Measurements from ENCODE around the gene TRIM25.
"Not testable (repeated sequence)": the region's sequence is repeated elsewhere in the genome, so short reads cannot be mapped to it uniquely, and the experiment has no call there.

TRIM25 gene, protein sequence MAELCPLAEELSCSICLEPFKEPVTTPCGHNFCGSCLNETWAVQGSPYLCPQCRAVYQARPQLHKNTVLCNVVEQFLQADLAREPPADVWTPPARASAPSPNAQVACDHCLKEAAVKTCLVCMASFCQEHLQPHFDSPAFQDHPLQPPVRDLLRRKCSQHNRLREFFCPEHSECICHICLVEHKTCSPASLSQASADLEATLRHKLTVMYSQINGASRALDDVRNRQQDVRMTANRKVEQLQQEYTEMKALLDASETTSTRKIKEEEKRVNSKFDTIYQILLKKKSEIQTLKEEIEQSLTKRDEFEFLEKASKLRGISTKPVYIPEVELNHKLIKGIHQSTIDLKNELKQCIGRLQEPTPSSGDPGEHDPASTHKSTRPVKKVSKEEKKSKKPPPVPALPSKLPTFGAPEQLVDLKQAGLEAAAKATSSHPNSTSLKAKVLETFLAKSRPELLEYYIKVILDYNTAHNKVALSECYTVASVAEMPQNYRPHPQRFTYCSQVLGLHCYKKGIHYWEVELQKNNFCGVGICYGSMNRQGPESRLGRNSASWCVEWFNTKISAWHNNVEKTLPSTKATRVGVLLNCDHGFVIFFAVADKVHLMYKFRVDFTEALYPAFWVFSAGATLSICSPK

DNA sequence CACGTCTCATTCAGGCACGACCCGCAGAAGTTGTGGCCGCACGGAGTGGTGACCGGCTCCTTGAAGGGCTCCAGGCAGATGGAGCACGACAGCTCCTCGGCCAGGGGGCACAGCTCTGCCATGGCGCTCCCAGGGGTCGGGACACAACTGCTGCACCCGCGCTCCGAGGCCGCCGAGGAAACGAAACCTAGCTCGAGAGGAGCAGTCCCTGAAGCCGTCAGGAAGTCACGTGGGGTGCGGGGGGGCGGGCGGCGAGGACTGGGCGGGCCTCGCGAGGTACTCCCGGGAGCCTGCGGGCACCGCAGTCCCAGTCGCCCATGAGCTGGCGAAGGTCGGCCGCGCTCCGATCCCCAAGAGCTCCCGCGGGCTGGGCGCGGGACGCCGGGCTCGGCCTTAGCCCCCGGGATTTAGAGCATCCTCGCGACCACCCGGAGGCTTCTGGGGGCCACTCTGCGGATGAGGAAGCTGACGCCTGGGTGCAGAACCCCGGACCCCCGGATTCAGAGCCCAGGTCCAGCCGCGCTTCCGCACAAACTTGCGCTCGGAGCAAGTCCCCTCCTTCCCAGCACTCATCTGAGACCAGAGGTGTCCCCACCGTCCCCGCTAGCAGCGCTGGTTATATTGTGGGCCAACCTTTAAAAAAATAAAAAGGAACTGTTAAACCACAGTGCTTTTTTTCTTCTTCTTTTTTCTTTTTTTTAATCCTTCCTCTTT is at the start of gene TRIM25:
TRIM25 (minus strand) TSS at position 183 of the 714 bp plus-strand sequence; CDS start at position 122, 61 bp downstream.
- DNase-seq: peak; percentile 92

DNA sequence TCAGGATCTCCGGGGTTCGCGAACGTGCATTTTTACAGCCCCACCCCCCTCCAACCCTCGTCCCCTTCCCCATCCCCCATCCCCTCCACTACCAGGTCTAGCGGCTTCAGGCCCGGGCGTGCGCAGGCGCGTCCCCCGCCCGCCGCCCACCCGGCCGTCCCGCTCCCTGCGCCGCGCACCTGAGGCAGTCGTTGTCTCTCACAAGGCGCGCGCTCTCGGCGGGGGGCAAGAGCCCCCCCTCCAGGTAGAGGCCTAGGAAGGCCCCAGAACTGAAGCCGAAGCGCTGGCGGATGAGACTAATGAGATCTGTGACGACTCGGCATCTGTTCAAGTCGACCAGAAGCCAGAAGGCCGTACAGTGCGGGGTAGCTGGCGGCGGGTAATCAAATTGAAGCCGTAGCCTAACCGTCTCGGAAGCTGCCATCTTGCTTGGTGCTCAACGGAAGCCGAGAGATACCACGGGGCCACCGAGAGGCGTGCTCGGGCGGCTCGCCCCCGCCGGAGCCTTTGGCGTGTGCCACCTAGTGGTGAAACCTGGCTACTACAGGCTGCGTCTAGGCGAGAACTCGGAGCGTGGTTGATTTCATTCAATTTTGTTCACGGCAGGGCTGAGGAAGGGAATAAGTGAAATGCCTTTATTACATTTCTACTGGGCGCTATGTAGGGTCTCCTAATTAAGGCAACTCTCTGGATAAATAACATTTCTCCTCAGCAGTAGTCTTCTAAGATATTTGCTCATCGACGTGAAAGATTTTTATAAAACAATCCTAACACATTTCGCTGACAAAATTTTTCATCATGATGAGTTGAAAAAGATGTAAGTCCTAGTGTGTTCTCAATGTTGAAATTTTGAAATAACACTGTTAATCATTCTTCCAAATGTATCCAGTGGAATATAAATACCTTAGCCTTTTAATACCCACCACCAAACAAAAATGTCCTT is 47.0 kb upstream of the TRIM25 start, which contains the start of gene COIL:
COIL (minus strand) TSS at position 455 of the 943 bp plus-strand sequence; CDS start at position 424, 31 bp downstream.
- DNase-seq: peak; percentile 96

DNA sequence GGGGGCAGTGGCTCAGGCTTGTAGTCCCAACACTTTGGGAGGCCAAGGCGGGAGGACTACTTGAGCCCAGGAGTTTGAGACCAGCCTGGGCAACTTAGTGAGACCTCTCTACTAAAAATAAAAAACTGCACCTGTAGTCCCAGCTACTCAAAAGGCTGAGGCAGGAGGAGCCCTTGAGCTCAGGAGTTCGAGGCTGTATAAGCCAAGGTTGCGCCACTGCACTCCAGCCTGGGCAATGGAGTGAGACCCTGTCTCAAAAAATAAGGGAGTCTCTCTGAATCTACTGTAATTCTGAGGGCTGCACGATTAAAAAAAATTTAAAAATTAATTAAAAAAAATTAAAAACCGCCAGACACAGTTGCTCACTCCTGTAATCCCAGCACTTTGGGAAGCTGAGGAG is 43.1 kb upstream of the TRIM25 start:
- DNase-seq: no peak

DNA sequence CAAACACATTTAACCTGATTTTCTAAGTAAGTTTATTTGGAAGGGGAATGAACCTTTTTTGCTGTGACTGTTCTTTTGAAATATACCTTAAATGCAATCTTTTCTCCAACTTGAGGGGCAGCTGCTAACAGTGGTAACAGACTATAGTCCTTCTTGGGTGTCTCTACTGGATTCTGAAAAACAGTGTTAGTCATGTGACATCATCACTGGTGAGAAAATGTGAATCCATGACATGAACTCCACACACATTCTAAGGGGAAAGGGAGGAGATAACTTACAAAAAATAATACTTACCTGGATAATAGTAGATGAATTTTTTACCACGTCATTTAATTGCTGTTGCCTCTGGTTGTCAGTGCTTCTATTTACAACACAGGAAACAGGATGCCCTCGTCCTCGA is 35.7 kb upstream of the TRIM25 start:
- DNase-seq: no peak

DNA sequence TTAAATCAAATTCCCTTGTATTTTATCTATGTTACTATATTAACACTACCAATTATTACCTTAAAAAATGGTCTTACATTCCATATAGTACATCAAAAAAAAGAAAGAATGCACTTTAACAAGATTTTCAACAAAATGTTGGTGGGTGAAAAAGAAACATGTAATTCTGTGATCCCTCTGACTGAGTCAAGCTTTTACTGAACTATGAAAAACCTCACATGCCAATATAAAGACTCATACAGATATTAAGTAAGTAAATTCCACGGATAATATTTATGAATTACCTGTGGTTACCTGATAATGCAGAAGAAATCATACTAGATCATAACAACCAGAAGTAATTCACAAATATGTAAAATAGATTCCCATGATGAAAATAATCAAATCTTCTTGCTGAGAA is 34.6 kb upstream of the TRIM25 start:
- no peak for DNase-seq

DNA sequence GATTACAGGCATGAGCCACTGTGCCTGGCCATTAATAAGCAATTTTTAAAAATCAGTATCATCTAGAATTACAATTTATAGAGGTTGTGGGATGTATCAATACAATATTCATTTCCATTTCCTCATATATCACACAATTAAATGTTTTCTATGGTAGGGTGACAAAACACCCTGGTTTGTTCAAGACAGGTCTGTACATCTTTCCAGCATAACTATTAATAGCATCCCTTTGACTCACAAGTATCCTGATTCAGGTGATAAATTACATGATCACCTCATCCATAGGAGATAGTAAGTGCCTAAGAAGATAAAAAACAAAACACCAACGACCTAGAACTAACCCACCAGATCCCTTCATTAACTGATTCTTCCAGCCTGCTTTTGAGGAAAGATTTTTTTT is 33.9 kb upstream of the TRIM25 start:
- no peak for DNase-seq

DNA sequence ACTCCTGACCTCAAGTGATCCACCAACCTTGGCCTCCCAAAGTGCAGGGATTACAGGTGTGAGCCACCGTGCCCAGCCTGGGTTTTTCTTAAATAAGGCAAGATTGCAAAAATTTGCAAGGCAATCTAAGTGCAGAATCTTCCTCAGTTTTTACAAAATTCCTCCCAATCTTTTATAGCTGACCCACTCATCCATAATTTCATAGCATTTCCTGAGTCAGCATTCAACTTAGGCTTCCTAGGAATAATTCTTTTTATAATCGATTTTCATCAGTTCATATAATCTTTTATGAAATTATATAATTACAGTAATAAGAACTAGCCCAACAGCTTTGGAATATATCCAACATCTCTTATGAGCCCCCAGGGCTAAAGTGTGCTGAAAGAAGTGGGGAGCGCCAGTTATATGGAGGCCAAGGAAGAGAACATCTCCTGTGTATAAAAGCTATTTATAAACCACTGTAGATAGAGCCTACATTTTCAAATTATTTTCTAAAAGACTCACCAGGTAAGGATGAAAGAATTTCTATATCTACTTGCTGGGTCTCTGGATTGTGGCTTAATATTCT is 32.2 kb upstream of the TRIM25 start:
- no peak for DNase-seq

DNA sequence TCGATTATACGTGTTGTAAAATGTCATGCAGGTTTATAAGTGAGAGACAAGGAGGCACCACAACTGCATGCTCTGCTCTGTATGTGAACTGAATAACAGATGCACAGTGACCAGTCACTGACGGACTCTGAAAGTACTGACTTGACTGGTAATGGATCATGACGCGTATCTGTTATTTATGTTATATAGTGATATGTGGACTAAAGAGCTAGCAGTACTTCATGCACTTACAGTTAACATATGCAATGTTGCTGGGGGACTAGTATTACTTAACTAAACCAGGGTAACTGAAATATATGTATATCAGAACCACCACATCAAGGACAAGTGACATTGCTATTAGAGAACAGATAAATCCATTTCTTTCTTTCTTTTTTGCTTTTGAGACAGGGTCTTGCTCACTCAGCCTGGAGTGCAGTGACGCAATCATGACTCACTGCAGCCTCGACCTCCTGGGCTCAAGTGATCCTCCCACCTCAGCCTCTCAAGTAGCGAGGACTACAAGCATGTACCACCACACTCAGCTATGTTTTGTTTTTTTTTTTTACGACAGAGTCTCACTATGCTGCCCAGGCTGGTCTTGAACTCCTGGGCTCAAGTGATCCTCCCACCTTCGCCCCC is 29.8 kb upstream of the TRIM25 start:
- DNase-seq: peak; percentile 33

DNA sequence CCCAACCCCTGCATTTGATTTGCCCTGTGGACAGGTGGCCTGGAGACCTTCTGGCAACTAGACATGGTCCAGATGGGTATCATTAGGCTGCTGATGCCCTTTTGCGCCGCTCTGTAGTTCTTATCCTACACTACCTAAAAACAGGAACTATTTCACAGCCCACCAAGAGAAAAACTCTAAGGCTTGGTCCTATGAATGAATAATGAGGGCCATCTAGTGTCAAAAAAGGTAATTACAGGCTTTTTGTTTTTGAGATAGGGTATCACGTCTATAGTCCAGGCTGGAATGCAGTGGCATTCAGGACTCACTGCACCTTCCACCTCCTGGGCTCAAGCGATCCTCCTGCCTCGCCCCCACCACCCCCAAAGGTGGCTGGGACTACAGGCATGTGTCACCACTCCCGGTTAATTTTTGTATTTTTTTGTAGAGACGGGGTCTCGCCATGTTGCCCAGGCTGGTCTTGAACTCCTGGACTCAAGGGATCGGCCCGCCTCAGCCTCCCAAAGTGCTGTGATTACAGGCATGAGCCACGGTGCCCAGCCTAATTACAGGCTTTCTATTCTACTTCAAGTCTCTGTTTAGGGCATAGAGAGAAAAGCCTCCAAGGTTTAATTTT is 26.1 kb upstream of the TRIM25 start:
- DNase-seq: no peak

DNA sequence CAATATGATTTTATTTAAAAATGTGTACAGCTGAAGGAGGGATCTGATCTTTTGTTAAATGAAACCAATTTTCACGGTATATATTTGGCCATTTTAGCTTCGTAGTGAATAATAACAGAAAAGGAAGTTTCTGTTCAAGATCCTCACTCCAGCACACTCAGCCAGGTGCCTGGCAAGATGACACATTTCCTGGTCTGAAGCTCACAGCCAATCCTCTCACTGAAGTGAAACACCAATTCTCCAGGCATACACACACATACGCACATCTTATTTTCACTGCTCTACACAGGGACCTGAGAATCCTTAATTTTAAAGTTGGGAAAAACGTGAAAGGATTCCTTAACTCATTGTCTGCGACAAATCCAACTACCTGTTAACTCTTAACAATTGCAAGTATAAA is 24.4 kb upstream of the TRIM25 start:
- DNase-seq: not testable (repeated sequence)

DNA sequence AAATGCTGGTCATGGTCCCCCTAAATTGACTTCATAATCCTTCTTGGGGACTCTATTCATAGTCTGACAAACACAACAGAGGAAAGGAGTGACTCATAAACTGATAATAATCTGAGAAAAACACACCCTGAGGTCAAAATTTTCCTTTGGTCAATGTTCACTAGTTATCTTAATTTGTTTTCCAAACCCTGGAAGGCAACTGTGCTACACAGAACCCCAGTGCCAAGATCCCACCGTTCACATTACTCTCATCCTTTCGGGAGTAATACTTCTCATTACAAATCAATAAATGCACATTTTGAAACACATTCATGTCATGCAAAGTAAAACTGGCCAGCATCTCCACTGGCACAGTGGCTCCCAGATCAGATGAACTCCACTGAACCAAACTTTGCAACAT is 23.8 kb upstream of the TRIM25 start:
- no peak for DNase-seq

DNA sequence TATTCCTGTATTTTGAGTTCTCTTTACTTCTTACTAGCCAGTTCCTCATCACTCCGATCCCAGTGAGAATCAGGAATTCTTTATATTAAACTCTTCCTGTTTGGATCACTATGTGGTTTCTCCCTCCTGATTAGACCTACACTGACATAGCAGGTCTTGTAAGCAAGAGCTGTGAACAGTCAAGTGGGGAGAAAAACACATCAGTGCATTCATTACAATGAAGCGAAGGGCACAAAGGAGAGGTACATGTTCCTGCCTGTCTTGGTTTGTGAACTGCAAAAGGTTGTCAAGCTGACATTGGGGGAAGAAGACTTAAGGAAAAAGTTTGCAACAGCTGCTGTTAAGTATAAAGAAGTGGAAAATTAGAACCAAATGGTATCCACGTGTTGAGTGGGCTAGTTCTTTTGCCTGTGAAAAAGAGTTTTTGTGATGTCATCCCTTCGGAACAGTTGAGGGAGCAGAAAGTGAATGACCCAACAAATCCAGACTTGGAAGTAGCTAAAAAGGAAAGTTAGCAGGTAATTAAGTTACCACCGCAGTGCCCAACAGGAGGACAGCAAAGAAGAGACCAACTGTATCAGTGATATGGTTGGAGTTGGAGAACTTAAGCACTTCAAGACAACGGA is 23.0 kb upstream of the TRIM25 start:
- no peak for DNase-seq

DNA sequence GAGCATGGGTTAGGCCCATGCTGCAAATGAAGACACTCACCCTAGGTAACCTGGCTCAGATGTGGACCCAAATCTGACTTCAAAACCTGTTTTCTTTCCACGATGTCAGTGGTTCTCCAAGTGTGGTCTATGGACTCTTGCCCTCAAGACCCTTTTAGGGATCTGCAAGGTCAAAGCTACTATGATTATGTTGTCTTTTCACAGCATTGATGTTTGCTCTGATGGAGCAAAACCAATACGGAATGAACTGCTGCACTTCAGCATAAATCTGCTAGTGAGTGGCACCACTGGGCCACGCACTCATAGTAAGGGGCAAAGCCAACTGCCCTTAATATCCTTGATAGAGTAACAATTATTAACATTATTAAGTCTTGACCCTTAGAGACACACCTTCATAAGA is 21.6 kb upstream of the TRIM25 start:
- no peak for DNase-seq

DNA sequence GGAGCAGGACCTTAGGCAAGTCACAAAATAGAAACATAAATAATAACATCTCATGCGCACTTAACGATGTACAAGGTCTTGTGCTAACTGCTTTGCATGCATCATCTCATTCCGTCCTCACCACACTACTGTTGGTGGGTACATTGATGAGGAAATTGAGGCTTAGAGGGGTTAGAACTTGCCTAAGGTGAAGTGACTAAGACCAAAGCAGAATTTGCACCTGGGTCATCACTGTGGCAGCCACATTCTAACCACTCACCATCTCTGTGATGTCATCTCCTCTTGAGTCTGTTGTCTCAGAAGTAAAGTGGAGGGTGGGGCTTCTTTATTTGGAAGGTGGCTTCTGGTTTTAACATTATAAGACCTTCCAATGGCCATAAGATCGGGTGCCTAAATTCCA is 20.4 kb upstream of the TRIM25 start:
- peak; percentile 16 for DNase-seq

DNA sequence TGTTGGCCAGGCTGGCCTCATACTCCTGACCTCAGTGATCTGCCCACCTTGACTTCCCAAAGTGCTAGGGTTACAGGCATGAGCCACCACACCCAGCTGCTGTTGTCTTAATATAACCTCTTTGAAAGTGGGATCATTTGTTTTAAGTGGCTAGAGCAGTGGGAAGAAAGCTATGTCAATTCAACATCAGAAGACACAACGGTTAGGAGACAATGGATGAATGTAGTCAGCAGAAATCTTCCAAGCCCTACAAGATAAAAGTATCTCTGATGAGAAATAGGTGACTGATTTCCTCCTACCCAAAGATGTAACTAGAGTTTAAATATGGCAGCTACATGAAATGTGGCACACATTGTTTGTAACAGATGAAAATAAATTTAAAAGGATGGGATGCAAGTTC is 20.0 kb upstream of the TRIM25 start:
- no peak for DNase-seq

DNA sequence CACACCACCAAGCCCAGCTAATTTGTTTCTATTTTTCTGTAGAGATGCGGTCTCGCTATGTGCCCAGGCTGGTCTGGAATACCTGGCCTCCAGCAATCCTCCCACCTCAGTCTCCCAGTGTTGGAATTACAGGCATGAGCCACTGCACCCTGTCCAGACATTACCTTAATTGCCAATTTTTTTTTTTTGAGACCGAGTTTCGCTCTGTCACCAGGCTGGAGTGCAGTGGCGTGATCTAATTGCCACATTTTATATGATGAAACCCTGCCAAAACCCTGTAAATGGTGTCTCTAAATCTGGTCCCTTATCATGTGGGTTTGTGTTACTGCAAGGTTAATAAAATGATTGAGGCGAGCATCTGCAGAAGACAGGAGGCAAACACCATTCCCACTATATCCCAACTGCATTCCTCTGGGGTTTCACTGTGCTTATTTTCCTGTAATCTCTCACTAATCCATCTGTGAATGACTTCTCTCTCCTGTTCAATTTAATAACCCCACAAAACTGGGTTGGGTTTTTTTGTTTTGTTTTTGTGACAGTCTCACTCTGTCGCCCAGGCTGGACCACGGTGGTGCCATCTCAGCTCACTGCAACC is 19.4 kb upstream of the TRIM25 start:
- no peak for DNase-seq

DNA sequence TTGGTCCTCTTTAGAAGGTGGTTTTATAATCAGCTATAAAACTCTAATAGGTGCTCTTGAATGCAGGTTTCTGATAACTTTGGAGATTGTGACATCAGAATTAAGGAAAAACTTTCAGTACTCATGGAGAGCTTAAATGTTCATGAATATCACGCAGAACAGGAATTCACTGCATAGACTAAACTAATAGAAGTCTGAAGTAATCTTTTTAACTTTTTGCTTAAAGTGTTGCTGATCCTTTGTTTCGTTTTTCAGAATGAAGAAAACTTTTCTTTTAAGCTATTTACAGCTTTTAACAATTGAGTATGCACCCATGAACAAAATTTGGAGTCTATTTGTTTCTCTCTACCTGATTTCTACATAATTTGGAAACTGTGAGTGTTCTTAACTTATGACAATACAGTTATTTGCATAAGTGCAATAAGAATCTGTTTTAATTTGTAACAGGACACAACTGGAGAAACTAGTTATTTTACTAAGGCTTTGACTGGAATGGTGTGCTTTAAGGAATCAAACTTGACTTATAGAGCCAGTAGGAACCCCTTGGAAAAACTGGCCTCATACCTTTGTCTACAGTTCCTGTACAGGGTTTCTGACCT is 17.0 kb upstream of the TRIM25 start:
- no peak for DNase-seq

DNA sequence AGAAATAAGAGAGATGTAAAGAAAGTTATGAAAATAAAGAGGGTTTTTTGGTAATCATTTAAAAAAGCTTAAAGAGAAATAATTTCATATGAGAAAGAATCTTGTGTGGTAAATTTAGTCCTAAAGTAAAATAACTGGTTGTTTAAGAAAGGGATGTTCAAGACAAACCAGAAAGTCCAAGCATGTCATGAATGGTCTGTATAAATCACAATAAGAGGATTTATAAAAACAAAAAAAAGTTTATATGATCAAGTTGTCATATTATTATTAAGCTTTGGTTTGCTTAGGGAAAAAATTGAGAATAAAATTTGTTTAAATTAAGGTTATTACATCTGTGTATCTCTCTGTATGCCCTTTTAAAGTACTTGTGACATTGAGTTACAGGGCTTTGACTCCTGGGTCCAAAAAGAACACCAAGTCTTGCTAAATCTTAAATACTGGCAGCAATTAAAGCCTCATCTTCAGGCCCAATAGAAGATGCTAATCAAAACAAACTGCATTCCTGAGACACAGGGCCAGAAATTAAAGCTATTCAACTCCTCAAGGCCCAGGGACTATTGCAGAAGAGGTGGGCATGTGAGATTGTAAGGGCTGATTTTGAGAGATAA is 15.6 kb upstream of the TRIM25 start:
- DNase-seq: no peak

DNA sequence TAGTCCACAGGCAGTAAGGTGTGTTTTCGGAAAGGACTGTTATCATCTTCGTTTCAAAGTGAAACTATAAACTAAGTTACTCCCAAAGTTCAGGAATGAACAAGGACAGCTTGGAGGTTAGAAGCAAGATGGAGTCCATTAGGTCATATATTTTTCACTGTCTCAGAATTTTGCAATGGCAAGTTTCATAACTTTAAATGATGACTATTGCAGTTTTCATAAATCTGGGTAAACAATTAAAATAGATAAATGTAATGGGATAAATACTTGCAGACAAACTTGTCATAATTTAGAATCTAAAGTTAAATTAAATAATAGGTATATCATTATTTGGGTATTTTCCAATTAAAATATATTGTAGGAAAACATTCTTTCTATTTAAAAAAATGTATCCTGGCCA is 14.7 kb upstream of the TRIM25 start:
- no peak for DNase-seq

DNA sequence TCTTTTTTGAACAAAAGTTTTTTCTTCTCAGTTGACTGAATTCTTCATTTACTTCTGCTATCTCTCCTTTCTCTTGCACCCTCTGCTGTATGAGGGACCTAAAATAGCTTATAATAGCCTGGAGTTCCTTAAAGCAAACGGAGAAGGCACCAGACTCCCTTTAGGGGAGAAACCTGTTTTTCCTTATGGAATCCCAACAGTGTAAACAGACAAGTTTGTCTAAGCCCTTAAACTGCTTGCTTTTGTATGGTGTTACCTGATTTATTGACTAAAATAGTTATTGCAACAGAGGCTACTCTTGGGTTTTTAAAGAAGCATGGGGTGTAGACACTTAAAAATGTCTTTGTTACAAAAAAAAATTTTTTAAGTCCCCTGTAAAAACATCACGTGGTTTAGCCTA is 12.9 kb upstream of the TRIM25 start:
- no peak for DNase-seq

Data from activated CD4-positive, alpha-beta T cell treated with anti-CD3 and anti-CD28 coated beads for 48 hours (primary cell).